PFSK-1 (cell line): Measurements from ENCODE around the gene GPR171.

Experiments
- FOXP2 ChIP-seq: optimal IDR thresholded peaks from 2 replicates; pipeline ENCODE3; 2011; ENCODE audit warnings: borderline replicate concordance, control low read depth, inconsistent platforms; ENCODE audit not compliant: insufficient read depth; ENCODE audit errors: extremely low read length, extremely low read depth
- POLR2AphosphoS5 ChIP-seq: IDR thresholded peaks from 2 replicates; pipeline ENCODE4 v1.6.1; 2012; ENCODE audit warnings: low read depth, mild to moderate bottlenecking, control low read depth, low read length, moderate library complexity
- SIN3A ChIP-seq: IDR thresholded peaks from 2 replicates; pipeline ENCODE4 v1.6.1; 2012; ENCODE audit warnings: mild to moderate bottlenecking, low read length, moderate library complexity, borderline replicate concordance; ENCODE audit not compliant: insufficient read depth
- TAF1 ChIP-seq: IDR thresholded peaks from 2 replicates; pipeline ENCODE4 v1.6.1; 2012; ENCODE audit warnings: low read length, control low read depth, borderline replicate concordance; ENCODE audit not compliant: insufficient read depth

DNA sequence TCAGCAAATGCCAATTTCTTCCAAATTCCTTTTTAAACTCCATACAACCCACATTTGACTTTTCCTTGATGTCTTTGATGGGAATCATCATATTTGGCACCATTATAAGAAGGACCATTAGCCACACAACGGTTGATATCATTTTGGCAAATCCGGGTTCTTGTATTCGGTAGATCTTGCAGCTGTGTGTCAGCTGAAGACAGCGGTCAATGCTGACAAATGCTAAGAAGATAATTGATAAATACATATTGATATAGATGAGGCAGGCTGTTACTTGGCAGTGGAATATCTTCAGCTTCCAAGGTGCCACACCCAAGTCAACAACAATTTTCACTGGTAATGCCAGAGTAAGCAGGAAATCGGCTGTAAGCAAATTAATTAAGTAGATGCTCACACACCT, 4.2 kb downstream of the GPR171 start:
- no peak for TF ChIP-seq POLR2AphosphoS5
- TF ChIP-seq FOXP2 = no peak
- TF ChIP-seq TAF1 = no peak
- no peak for TF ChIP-seq SIN3A
